GM19395 (cell line): ENCODE data around the gene DIP2A.
A peak's percentile ranks its signal among the peaks of the same experiment; 100 is the strongest.

Source experiments
- ATAC-seq: cut with Tn5 transposase; IDR thresholded peaks from one replicate; pipeline ENCODE4 v1.9.1; 2021; ENCODE audit warnings: mild to moderate bottlenecking, moderate library complexity; ENCODE audit not compliant: unreplicated experiment

Gene DIP2A, protein sequence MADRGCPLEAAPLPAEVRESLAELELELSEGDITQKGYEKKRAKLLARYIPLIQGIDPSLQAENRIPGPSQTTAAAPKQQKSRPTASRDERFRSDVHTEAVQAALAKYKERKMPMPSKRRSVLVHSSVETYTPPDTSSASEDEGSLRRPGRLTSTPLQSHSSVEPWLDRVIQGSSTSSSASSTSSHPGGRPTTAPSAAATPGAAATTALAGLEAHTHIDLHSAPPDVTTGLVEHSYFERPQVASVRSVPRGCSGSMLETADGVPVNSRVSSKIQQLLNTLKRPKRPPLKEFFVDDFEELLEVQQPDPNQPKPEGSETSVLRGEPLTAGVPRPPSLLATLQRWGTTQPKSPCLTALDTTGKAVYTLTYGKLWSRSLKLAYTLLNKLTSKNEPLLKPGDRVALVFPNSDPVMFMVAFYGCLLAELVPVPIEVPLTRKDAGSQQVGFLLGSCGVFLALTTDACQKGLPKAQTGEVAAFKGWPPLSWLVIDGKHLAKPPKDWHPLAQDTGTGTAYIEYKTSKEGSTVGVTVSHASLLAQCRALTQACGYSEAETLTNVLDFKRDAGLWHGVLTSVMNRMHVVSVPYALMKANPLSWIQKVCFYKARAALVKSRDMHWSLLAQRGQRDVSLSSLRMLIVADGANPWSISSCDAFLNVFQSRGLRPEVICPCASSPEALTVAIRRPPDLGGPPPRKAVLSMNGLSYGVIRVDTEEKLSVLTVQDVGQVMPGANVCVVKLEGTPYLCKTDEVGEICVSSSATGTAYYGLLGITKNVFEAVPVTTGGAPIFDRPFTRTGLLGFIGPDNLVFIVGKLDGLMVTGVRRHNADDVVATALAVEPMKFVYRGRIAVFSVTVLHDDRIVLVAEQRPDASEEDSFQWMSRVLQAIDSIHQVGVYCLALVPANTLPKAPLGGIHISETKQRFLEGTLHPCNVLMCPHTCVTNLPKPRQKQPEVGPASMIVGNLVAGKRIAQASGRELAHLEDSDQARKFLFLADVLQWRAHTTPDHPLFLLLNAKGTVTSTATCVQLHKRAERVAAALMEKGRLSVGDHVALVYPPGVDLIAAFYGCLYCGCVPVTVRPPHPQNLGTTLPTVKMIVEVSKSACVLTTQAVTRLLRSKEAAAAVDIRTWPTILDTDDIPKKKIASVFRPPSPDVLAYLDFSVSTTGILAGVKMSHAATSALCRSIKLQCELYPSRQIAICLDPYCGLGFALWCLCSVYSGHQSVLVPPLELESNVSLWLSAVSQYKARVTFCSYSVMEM (N-terminal part only)

DNA sequence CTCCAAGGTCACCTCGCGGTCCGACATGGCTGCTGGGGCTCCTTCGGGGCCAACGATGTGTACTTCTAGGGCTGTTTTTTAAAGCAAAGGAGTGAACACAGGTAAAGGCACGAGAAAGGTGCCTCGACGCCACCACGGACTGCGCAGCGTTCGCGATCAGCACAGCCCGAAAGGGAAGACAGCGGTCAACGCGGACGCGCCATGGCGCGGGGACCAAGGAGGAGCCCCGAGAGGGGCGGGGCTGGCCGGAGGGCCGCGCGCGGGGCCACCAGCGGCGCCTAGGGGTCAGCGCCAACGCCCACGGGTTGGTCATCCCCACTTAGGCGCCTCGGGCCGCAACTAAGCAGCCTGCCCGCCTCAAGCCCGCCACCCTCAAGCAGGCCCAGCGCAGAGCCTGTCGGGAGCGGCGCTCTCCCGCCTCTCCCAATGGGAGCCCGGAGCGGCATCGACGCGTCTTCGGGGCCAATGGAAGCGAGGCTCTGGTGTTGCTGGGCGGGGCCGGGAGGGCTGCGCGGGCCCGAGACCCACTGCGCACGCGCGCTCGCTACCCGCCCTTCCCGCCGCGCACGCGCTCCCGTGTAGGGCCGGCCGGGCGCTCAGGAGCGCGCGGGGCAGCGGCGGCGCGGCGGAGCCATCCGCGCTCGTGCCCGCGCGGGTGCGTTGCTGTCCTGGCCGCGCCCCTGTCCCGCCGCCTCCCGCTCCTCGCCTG, at the start of gene DIP2A:
DIP2A (plus strand) TSS at position 577 of the 709 bp plus-strand sequence. CDS start 241 bp downstream, outside the sequence.
- peak; percentile 91 for ATAC-seq

DNA sequence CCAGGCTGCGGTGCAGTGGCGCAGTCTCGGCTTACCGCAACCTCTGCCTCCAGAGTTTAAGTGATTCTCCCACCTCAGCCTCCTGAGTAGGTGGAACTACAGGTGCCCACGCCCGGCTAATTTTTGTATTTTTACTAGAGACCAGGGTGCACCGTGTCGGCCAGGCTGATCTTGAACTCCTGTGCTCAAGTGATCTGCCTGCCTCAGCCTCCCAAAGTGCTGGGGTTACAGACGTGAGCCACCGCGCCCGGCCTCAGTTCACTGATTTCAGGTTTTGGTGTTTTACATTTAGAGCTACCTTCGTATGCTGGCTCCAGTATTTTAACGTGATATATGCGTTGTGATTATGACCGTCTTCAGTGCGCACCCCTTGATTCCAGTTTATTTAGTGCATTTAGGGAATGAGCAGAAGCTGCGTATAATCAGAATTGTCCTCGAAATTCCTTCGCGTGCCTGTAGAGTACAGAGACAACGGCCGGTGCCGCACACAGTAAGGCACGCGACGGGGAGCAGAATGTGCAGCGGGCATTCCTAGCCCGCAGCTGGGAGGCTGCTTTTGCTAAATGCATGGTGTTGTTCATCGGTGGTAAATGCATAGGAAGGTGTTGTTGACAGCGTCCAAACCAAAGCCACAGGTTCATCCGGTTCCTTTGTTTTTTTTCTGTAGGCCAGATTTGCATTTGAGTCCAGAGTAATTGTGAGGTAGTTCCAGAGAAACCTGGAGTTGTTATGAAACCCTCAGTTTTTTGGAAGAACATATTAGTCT, 48.9 kb upstream of the DIP2A start:
- no peak for ATAC-seq

DNA sequence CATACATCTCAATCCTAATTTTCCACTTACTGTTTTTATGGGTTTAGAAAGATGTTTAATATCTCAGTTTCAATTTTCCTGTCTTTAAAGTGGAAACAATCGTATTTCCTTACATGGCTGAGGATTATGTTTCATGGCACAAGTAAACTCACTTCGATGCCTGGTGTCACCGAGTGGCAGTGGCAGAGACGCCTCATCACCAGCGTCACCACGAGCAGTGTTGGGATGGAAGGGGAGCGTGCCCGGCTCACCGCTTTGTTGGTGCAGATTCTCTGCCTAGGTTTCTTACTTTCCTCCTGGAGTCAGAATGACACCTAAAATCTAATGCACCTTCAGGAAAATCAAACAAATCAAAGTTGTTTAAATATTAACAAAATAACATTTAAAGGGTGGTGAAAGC, 48.2 kb upstream of the DIP2A start:
- no peak for ATAC-seq

DNA sequence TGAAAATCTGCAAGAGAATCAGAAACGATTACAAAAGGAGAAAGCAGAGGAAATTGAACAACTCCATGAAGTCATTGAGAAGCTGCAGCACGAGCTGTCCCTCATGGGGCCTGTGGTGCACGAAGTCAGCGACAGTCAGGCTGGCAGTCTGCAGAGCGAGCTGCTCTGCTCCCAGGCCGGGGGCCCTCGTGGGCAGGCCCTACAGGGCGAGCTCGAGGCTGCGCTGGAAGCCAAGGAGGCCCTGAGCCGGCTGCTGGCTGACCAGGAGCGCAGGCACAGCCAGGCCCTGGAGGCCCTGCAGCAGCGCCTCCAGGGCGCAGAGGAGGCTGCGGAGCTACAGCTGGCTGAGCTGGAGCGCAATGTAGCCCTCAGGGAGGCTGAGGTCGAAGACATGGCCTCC, 47.5 kb upstream of the DIP2A start:
- no peak for ATAC-seq

DNA sequence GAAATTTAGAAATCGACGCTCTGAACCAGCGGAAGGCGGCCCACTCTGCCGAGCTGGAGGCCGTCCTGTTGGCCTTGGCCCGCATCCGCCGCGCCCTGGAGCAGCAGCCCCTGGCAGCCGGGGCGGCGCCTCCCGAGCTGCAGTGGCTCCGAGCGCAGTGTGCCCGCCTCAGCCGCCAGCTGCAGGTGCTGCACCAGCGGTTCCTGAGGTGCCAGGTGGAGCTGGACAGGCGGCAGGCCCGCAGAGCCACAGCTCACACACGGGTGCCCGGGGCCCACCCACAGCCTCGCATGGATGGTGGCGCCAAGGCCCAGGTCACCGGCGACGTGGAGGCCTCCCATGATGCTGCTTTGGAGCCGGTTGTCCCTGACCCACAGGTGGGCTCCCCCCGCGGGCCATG, 47.0 kb upstream of the DIP2A start:
- ATAC-seq = no peak

DNA sequence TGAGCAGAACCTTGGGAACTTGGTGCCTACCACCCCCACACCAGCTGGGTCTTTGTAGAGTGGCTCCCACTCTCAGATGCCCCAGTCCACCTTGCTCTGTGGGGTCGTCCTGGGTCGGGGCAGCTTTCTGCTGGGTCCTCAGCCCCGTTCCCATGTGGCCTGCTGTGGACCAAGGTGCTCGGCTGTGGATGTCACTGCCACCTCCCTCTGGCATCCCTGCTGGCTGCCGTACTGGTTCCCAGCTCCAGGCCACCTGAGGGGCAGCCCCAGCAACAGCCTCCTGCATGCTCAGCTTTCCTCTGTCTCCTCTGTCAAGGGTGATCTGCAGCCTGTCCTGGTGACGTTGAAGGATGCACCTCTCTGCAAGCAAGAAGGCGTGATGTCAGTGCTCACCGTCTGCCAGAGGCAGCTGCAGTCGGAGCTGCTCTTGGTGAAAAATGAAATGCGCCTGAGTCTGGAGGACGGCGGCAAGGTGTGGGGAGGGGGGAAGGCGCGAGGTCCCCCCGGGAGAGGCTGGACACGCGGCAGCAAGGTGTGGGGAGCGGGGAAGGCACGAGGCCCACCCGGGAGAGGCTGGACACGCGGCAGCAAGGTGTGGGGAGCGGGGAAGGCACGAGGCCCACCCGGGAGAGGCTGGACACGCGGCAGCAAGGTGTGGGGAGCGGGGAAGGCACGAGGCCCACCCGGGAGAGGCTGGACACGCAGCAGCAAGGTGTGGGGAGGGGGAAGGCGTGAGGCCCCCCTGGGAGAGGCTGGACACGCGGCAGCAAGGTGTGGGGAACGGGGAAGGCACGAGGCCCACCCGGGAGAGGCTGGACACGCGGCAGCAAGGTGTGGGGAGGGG, 45.9 kb upstream of the DIP2A start:
- ATAC-seq = no peak

DNA sequence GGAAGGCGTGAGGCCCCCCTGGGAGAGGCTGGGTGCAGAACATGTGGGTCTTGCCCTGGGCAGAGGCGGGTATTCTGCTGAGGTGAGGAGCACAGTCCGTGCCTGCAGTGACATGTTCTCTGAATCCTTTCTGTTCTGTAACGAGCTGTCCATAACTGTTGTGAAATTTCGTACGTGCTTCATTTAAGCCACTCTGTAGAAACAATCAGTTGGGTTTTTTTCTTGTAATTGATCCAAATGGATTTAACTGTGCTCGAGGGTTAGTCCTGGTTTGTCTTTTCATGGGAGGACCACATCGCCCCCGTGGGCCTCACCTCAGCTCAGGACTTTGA, 45.4 kb upstream of the DIP2A start:
- ATAC-seq = no peak

DNA sequence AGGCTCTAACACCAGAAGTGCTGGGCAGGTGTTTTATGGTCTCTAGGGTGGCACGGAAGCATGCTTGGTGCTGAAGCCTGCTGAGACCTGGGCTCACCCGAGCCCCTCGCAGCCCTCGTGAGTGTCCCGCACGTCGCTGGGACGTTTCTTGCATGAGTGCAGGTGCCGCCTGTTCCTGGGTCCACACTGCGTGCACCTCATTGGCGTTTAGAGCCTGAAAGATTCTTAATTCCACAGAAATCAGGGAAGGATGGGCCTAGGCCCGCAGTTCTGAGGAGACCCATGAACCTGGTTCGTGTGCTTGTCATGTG, 43.8 kb upstream of the DIP2A start:
- ATAC-seq = no peak

DNA sequence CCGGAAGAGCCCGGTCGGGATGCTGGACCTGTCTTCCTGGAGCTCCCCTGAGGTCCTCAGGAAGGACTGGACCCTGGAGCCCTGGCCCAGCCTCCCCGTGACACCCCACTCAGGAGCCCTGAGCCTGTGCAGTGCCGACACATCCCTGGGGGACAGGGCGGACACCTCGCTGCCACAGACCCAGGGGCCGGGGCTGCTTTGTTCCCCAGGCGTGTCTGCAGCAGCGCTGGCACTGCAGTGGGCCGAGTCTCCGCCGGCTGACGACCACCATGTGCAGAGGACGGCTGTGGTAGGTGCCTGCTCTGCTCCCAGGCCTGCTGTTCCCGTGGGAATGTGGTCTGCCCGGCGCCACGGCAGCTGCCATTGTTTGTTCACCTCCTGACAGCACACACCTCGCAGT, 42.1 kb upstream of the DIP2A start:
- no peak for ATAC-seq

DNA sequence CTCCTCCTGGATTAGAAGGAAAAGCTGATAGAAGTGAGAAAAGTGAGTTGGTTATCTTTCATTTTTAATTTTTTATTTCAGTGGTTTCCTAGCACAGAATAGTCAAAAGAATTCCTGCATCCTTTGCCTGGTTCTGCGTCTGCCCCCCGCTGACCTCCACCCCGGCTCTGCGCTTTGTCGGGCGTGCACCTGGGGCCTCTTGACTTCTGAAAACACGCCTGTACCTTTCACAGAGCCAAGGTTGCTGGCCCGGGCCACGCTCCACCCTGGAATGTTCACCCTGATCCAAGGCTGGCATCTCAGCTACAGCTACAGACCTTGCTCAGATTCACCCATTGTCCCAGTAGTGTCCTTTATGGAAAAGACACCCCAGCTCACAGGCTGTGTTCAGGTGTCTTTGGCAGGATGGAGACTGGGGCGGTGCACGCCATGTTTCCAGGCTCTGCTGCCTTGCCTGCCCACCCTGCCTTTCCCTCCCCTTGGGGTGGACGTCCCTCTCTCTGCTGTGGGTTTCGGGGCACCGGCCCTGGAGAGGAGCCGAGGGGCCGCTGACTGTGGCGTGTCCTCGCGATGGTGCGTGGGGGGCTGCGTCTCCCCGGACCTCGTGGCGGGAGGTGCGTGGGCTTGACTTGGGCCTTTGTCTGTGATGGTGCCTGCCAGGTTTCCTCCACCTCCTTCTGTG, 40.3 kb upstream of the DIP2A start:
- no peak for ATAC-seq

DNA sequence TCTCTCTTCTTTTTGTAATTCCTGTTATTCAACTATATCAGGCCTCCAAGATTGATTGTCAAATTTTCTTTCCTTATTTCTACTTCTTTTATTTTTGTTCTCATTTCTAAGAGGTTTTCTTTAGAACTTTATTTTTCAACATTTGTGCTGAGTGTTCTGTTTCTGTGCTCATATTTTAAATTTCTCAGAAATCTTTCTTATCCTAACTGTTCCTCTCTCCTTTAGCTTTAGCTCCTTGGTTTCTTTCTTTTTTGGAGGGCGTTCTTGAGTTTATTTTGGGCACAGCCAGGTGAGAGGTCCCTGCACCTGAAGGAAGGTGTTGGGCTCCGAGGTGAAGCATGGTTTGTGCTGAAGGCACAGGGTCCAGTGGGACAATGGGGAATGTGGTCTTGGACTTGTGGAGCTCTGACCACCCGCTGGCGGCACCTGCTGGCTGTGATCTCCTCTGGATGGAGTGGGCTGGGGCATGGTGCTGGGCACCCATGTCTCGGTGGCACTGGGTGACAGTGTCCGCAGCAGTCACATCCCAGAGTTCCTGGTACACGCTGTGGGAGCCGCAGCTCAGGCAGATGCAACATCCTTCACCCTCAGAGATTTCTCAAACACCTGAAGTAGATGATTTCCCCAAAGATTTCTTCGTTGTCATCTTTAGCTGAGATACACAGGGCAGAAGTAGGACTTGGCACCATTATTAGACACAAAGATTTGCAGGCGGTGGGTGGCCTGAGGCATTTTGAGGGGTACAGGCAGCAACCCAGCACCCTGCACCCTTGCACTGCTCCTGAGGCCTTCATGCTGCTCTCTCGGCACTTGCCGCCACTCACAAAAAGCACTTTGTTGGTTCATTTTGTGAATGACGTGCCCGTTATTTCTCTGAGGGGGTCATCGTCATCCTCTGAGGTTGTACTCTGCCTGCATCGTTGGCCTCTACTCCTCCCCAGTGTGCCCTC, 38.2 kb upstream of the DIP2A start:
- ATAC-seq = no peak

DNA sequence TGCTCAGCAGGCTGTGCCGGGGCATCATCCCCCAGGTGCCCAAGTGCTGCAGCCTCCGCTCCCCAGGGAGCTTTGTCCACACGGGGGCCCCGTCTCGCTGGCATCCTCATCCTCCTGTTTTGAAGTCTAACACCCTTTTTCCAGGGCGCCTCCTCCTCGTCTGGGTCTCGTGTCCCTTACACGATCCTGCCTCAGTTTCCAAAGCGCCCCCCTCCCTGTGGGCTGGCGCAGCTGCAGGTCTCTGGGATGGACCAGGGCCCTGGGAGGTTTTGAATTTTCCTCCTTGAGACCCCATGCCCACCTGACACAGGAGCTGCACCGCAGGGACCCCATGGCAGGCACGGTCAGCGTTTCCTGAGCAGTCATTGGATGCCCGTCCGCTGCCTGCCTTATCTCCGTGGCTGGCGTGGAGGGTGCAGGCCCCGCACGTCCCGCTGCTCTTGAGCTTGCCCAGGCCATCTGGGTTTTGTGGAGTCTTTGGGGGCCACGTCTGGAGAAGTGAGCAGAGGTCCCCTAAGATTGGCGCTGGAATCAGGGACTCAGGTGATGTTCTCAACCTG, 37.4 kb upstream of the DIP2A start:
- no peak for ATAC-seq

DNA sequence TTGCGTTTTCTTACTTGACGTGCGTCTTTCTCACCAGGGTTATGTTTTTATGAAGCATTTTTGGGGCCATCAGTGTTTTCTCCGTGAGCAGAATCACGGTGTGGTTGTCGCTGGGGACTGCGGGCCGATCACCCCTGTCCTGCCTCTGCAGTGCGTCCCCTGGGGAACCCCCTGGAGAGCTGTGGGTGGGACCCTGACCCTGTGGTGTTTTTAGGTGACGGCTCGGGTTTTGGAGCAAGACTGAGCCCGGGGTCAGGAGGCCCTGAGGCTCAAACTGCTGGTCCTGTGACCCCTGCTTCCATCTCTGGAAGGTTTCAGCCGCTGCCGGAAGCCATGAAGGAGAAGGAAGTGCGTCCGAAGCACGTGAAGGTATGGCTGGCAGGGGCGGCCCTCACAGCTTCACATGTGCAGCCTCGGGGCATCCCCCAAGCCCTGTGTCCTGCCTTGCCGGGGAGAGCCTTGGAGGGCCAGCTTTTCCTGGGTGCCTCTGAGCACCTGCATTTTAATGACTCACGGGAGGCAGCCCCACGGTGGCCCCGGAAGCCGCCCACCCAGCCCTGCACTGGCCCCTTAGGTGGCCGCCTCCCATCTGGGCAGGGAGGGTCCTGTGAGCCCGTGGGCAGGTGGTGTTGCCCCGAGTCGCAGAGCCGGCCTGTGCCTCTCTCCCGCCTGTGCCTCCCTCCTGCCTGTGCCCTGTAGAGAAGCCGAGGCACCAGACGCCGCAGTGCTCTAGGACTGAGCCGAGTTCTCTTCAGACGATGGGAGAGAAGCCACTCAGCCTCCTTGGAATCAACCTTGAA, 36.7 kb upstream of the DIP2A start:
- ATAC-seq = no peak

DNA sequence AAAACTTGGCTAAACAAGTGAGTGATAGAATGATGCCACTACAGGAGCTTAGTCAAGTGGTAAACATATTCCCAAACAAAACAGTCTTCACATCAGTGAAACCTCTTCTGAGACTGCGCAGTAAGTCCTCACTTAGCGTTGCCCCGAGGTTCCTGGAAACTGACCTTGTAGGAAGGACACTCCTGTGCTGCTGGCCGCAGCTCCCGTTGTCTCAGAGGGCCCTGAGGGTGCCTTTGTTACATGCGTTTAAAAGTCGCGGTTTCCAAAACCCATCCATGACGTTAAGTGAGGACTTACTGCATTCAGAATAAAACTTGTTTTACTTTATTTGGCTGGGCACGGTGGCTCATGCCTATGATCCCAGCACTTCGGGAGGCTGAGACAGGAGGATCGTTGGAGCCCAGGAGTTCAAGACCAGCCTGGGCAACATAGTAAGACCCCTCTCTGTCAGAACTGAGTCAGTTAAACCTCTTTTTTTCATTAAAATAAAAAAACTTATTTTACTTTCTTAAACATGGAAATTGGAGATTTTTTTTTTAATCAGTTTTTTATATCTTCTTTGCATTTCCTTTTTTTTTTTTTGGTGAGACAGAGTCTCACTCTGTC, 36.0 kb upstream of the DIP2A start:
- no peak for ATAC-seq

DNA sequence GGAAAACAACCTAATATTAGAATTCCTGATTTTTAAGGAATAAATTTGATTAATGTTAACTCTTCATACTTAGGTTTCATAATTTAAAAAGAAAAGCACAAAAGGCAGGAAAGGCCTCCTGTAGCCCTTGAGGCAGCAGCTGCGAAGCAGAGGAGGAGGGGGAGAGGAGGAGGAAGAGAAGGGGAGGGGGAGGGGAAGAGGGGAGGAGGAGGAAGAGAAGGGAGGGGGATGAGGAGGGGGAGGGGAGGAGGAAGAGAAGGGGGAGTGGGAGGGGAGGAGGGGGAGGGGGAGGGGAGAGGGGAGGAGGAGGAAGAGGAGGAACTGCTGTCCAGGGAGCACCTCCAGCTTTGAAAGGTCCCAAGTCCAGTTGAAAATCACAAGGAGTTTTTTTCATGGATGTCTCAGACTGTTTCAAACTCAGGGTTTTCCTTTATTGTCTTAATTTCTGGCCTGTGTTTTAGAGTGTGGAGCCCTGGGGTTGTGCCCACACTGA, 35.1 kb upstream of the DIP2A start:
- no peak for ATAC-seq

DNA sequence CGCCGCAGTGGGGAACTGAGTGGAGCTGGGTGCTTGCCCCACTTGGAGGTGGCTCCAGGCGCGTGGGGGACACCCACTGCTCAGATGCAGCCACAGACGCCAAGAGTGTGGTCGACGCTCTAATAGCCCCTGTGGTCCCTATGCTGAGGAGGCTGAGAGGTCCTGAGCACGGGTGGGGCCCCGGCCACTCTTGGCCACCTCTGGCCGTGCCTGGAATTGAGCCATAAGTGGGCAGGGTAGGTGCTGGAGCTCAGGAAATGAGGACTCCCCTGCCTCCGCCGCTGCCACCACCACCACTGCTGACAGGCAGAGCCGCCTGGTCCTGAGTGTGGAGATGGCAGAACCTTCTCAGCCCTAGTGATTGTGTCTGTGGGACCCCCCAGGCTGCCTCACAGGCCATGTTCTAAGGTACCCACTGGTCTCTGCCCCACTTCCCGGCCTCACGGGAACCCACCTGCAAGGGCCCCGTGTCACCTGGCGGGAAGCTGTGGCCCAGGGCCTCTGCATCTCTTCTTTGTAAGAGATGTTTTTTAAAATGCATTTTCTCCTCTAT, 34.6 kb upstream of the DIP2A start:
- ATAC-seq = no peak
